ENCODE measurements around the gene KCNJ9.

Gene KCNJ9

GRCh38 chr1:160122978-160123495, 41.7 kb downstream of the KCNJ9 start:
- Histone ChIP-seq H3K4ac (ENCODE audit: low read length) (no peak overlapping the region), H2BK15ac (ENCODE audit: low read length) (no peak overlapping the region), H3K79me1 (ENCODE audit: low read depth, low read length) (peaks cover 4% of the 10 kb centered on the region), H3K9me3 (replicated peaks in 1 of 2; ENCODE audit: control insufficient read depth in 2 of 2, insufficient read depth in 1 of 2, low read depth in 1 of 2, low read length in 2 of 2) (no peaks in the 10 kb centered on the region), H2AK5ac (ENCODE audit: low read depth, low read length) (no peak overlapping the region), H3K14ac (ENCODE audit: low read length) (peak overlapping the region; percentile 32), H3K36me3 (replicated peaks in 1 of 2; ENCODE audit: control insufficient read depth in 2 of 2, insufficient read depth in 2 of 2, low read length in 2 of 2) (peaks cover 0 to 42% of the 10 kb centered on the region in 2 donors), H3K4me1 (ENCODE audit: control insufficient read depth in 2 of 2, insufficient read depth in 1 of 2, low read depth in 1 of 2, low read length in 2 of 2) (peaks cover 8 to 11% of the 10 kb centered on the region in 2 donors), H3K23ac (ENCODE audit: low read depth, low read length, poor library complexity) (peak overlapping the region; percentile 61), H3K27ac (replicated peaks; ENCODE audit: low read length) (no peak overlapping the region), H2BK5ac (ENCODE audit: low read length) (peak overlapping the region; percentile 79), H3K18ac (ENCODE audit: low read length) (no peak overlapping the region), H4K8ac (ENCODE audit: low read depth, low read length) (no peak overlapping the region), H2AFZ (ENCODE audit: low read length) (no peak overlapping the region), H3K27me3 (ENCODE audit: control insufficient read depth in 3 of 3, insufficient read depth in 3 of 3, low read depth in 1 of 3, low read length in 3 of 3) (no peaks in the 10 kb centered on the region), H3K4me2 (ENCODE audit: insufficient read depth, low read length, poor library complexity, severe bottlenecking) (no peak overlapping the region), H2BK120ac (ENCODE audit: low read depth, low read length) (no peak overlapping the region), H4K91ac (ENCODE audit: low read depth, low read length, poor library complexity) (no peak overlapping the region), H2BK12ac (ENCODE audit: low read length) (no peak overlapping the region), H3K4me3 (ENCODE audit: low read length in 2 of 2) (no peak overlapping the region), H3K9ac (ENCODE audit: low read depth, low read length, poor library complexity) (no peak overlapping the region)
- DNase-seq (ENCODE audit: low spot score), result no peak
- WGBS, 2 donors (ENCODE audit: extremely low coverage in 2 of 2, insufficient read length in 2 of 2, insufficient replicate concordance in 1 of 2), result no CpG with 5 or more reads among the region's 16 CpGs

DNA sequence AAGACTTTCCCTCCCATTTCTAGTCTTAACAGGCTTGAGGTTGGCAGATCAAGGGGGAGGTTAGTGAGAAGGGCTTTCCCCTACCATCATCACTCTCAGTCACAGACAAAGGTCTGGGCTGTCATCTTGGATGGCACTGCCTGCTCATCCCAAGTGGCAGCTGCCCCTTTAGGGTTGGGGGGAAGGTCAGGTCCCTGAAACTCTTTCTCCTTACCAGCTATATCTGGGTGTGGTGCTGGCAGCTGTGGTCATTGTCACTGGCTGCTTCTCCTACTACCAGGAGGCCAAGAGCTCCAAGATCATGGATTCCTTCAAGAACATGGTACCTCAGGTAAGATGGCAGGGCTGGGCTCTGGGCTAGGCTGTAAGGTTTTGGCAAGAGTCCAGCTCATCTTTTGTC, 42.4 kb downstream of the KCNJ9 start:
- no peak for DNase-seq (ENCODE audit: low spot score)
- Histone ChIP-seq H2BK12ac (ENCODE audit: low read length) (no peak overlapping the region), H3K27ac (replicated peaks; ENCODE audit: low read length) (no peak overlapping the region)

GRCh38 chr1:160124705-160125478, 43.6 kb downstream of the KCNJ9 start:
- Histone ChIP-seq H3K27me3 (ENCODE audit: control insufficient read depth in 3 of 3, insufficient read depth in 3 of 3, low read depth in 1 of 3, low read length in 3 of 3) (no peaks in the 10 kb centered on the region), H3K4me1 (ENCODE audit: control insufficient read depth in 2 of 2, insufficient read depth in 1 of 2, low read depth in 1 of 2, low read length in 2 of 2) (peaks cover 0 to 6% of the 10 kb centered on the region in 2 donors), H2AFZ (ENCODE audit: low read length) (no peak overlapping the region), H3K36me3 (replicated peaks in 1 of 2; ENCODE audit: control insufficient read depth in 2 of 2, insufficient read depth in 2 of 2, low read length in 2 of 2) (peaks cover 4 to 60% of the 10 kb centered on the region in 2 donors), H3K9me3 (replicated peaks in 1 of 2; ENCODE audit: control insufficient read depth in 2 of 2, insufficient read depth in 1 of 2, low read depth in 1 of 2, low read length in 2 of 2) (no peaks in the 10 kb centered on the region), H3K18ac (ENCODE audit: low read length) (no peak overlapping the region), H4K8ac (ENCODE audit: low read depth, low read length) (no peak overlapping the region), H3K4me3 (ENCODE audit: low read length in 2 of 2) (no peak overlapping the region), H3K4ac (ENCODE audit: low read length) (no peak overlapping the region), H2AK5ac (ENCODE audit: low read depth, low read length) (no peak overlapping the region), H3K14ac (ENCODE audit: low read length) (no peak overlapping the region), H2BK15ac (ENCODE audit: low read length) (no peak overlapping the region), H3K23ac (ENCODE audit: low read depth, low read length, poor library complexity) (no peak overlapping the region), H4K91ac (ENCODE audit: low read depth, low read length, poor library complexity) (no peak overlapping the region), H2BK12ac (ENCODE audit: low read length) (no peak overlapping the region), H3K27ac (replicated peaks; ENCODE audit: low read length) (no peak overlapping the region), H2BK120ac (ENCODE audit: low read depth, low read length) (no peak overlapping the region), H2BK5ac (ENCODE audit: low read length) (no peak overlapping the region), H3K4me2 (ENCODE audit: insufficient read depth, low read length, poor library complexity, severe bottlenecking) (no peak overlapping the region), H3K79me1 (ENCODE audit: low read depth, low read length) (peaks cover 4% of the 10 kb centered on the region), H3K9ac (ENCODE audit: low read depth, low read length, poor library complexity) (no peak overlapping the region)
- WGBS, 2 donors (ENCODE audit: extremely low coverage in 2 of 2, insufficient read length in 2 of 2, insufficient replicate concordance in 1 of 2), result no CpG with 5 or more reads among the region's 8 CpGs
- DNase-seq (ENCODE audit: low spot score), result no peak

More for the DNA sequence above, 42.4 kb downstream of the KCNJ9 start:
- no peak overlapping the region for H2BK5ac ChIP-seq (ENCODE audit: low read length)
- H3K4ac ChIP-seq (ENCODE audit: low read length), result no peak overlapping the region
- no peaks in the 10 kb centered on the region for H3K9me3 ChIP-seq (replicated peaks in 1 of 2; ENCODE audit: control insufficient read depth in 2 of 2, insufficient read depth in 1 of 2, low read depth in 1 of 2, low read length in 2 of 2)
- H2AFZ ChIP-seq (ENCODE audit: low read length), result no peak overlapping the region
- H3K79me1 ChIP-seq (ENCODE audit: low read depth, low read length), result peaks cover 4% of the 10 kb centered on the region
- H3K18ac ChIP-seq (ENCODE audit: low read length), result no peak overlapping the region
- H2BK15ac ChIP-seq (ENCODE audit: low read length), result no peak overlapping the region
- H2BK120ac ChIP-seq (ENCODE audit: low read depth, low read length), result no peak overlapping the region
- no peak overlapping the region for H3K23ac ChIP-seq (ENCODE audit: low read depth, low read length, poor library complexity)
- no peak overlapping the region for H4K8ac ChIP-seq (ENCODE audit: low read depth, low read length)
- no peak overlapping the region for H3K4me2 ChIP-seq (ENCODE audit: insufficient read depth, low read length, poor library complexity, severe bottlenecking)
- peaks cover 2 to 6% of the 10 kb centered on the region in 2 donors for H3K4me1 ChIP-seq (ENCODE audit: control insufficient read depth in 2 of 2, insufficient read depth in 1 of 2, low read depth in 1 of 2, low read length in 2 of 2)
- H3K36me3 ChIP-seq (replicated peaks in 1 of 2; ENCODE audit: control insufficient read depth in 2 of 2, insufficient read depth in 2 of 2, low read length in 2 of 2), result peaks cover 1 to 49% of the 10 kb centered on the region in 2 donors
- H3K27me3 ChIP-seq (ENCODE audit: control insufficient read depth in 3 of 3, insufficient read depth in 3 of 3, low read depth in 1 of 3, low read length in 3 of 3), result no peaks in the 10 kb centered on the region
- no peak overlapping the region for H2AK5ac ChIP-seq (ENCODE audit: low read depth, low read length)
- H3K4me3 ChIP-seq (ENCODE audit: low read length in 2 of 2), result no peak overlapping the region
- H3K14ac ChIP-seq (ENCODE audit: low read length), result no peak overlapping the region
- H4K91ac ChIP-seq (ENCODE audit: low read depth, low read length, poor library complexity), result no peak overlapping the region
- no peak overlapping the region for H3K9ac ChIP-seq (ENCODE audit: low read depth, low read length, poor library complexity)

GRCh38 chr1:160125746-160126145, 44.4 kb downstream of the KCNJ9 start:
- H2AK5ac ChIP-seq (ENCODE audit: low read depth, low read length), result no peak overlapping the region
- no peak overlapping the region for H2BK15ac ChIP-seq (ENCODE audit: low read length)
- no peak overlapping the region for H3K23ac ChIP-seq (ENCODE audit: low read depth, low read length, poor library complexity)
- H3K27me3 ChIP-seq (ENCODE audit: control insufficient read depth in 3 of 3, insufficient read depth in 3 of 3, low read depth in 1 of 3, low read length in 3 of 3), result no peaks in the 10 kb centered on the region
- no CpG with 5 or more reads among the region's 1 CpG for WGBS, 2 donors (ENCODE audit: extremely low coverage in 2 of 2, insufficient read length in 2 of 2, insufficient replicate concordance in 1 of 2)
- H2BK5ac ChIP-seq (ENCODE audit: low read length), result no peak overlapping the region
- no peak overlapping the region for H3K27ac ChIP-seq (replicated peaks; ENCODE audit: low read length)
- no peak overlapping the region for H4K8ac ChIP-seq (ENCODE audit: low read depth, low read length)
- peaks cover 0 to 6% of the 10 kb centered on the region in 2 donors for H3K4me1 ChIP-seq (ENCODE audit: control insufficient read depth in 2 of 2, insufficient read depth in 1 of 2, low read depth in 1 of 2, low read length in 2 of 2)
- no peak overlapping the region for H3K18ac ChIP-seq (ENCODE audit: low read length)
- no peaks in the 10 kb centered on the region for H3K9me3 ChIP-seq (replicated peaks in 1 of 2; ENCODE audit: control insufficient read depth in 2 of 2, insufficient read depth in 1 of 2, low read depth in 1 of 2, low read length in 2 of 2)
- DNase-seq (ENCODE audit: low spot score), result no peak
- H3K4ac ChIP-seq (ENCODE audit: low read length), result no peak overlapping the region
- no peak overlapping the region for H3K4me2 ChIP-seq (ENCODE audit: insufficient read depth, low read length, poor library complexity, severe bottlenecking)
- peaks cover 4% of the 10 kb centered on the region for H3K79me1 ChIP-seq (ENCODE audit: low read depth, low read length)
- H3K4me3 ChIP-seq (ENCODE audit: low read length in 2 of 2), result no peak overlapping the region
- H3K36me3 ChIP-seq (replicated peaks in 1 of 2; ENCODE audit: control insufficient read depth in 2 of 2, insufficient read depth in 2 of 2, low read length in 2 of 2), result peaks cover 4 to 66% of the 10 kb centered on the region in 2 donors
- H3K9ac ChIP-seq (ENCODE audit: low read depth, low read length, poor library complexity), result no peak overlapping the region
- no peak overlapping the region for H3K14ac ChIP-seq (ENCODE audit: low read length)
- no peak overlapping the region for H2BK120ac ChIP-seq (ENCODE audit: low read depth, low read length)
- no peak overlapping the region for H2BK12ac ChIP-seq (ENCODE audit: low read length)
- no peak overlapping the region for H2AFZ ChIP-seq (ENCODE audit: low read length)
- no peak overlapping the region for H4K91ac ChIP-seq (ENCODE audit: low read depth, low read length, poor library complexity)

Measured in neuronal stem cell (in vitro differentiated cells).